Upper lobe of left lung (tissue), 6 donors: ENCODE measurements around the gene CCDC88B. TPM values are rescaled to one million over a fixed set of nuclear protein-coding genes. Genes with fewer than 3 reads are reported as not detected.

ENCODE experiments used
- ATAC-seq, 2 donors: fragments of 200-7000 bp; cut with Tn5 transposase; one replicate each; pipeline ENCODE4 v1.9.1; 2022; ENCODE audit warnings: mild to moderate bottlenecking in 2 of 2, moderate library complexity in 2 of 2; ENCODE audit not compliant: low FRiP score in 2 of 2
- DNase-seq, 2 donors: peaks; one replicate each; pipeline ENCODE4 v3.0.0-alpha.2; 2019 to 2020
- H3K27ac ChIP-seq, 4 donors: fragments of 200-600 bp; sonication (generic); one replicate each; pipeline ENCODE4 v1.5.1; 2016 to 2019
- H3K27me3 ChIP-seq, 4 donors: fragments of 200-600 bp; sonication (generic); one replicate each; pipeline ENCODE4 v1.5.1; 2017 to 2019
- H3K36me3 ChIP-seq, 4 donors: fragments of 200-600 bp; sonication (generic); one replicate each; pipeline ENCODE4 v1.5.1; 2016 to 2019
- H3K4me1 ChIP-seq, 4 donors: fragments of 200-600 bp; sonication (generic); one replicate each; pipeline ENCODE4 v1.5.1; 2018 to 2019
- H3K4me3 ChIP-seq, 4 donors: fragments of 200-600 bp; sonication (generic); one replicate each; pipeline ENCODE4 v1.5.1; 2017 to 2019; ENCODE audit warnings: mild to moderate bottlenecking in 2 of 4, moderate library complexity in 1 of 4
- H3K9me3 ChIP-seq, 4 donors: fragments of 200-600 bp; sonication (generic); one replicate each; pipeline ENCODE4 v1.5.1; 2018 to 2019
- EP300 ChIP-seq, 4 donors: sonication (generic); formaldehyde crosslinking; IDR thresholded peaks; one replicate each; pipeline ENCODE4 v1.5.1; 2017; ENCODE audit warnings: antibody characterized with exemption in 4 of 4, control low read depth in 2 of 4
- POLR2A ChIP-seq, 4 donors: fragments of 450-650 bp; IDR thresholded peaks; one replicate each; pipeline ENCODE4 v1.5.1; 2016 to 2017; ENCODE audit warnings: antibody characterized with exemption in 4 of 4, mild to moderate bottlenecking in 2 of 4
- POLR2AphosphoS5 ChIP-seq, 2 donors: sonication (generic); formaldehyde crosslinking; IDR thresholded peaks; one replicate each; pipeline ENCODE4 v1.5.1; 2017; ENCODE audit warnings: antibody characterized with exemption in 2 of 2
- WGBS, 2 donors: methylation state at CpG; one replicate each; pipeline ENCODE4 v1.1.5; 2017 to 2018; 5-methylcytosine and 5-hydroxymethylcytosine counted together
- total RNA-seq, 6 donors: library from RNA; depleted of rRNA in 4 of 6; stranded (reverse); fragments of >200 nt in 4 of 6; gene quantifications; one replicate each; pipeline versions ENCODE4 v1.1.0 to v1.2.1, GENCODE V29; 2016 to 2021
- TF ChIP-seq, protein P1 (sequence below), 6 experiments: fragments of 450-650 bp in 4 of 6; fragments of 200-600 bp in 2 of 6; sonication (generic) in 2 of 6; IDR thresholded peaks; one replicate each; pipeline ENCODE4 v1.5.1; 2016 to 2019; ENCODE audit warnings: antibody characterized with exemption in 6 of 6
- donor health status: DM: no; HTN: no; CAD: no; lungs with moderate emphysema.
- donor health status: DM: no; HTN: yes; CAD: no; lungs with severe emphysema.

Gene CCDC88B
- total RNA-seq, 6 donors from 2014 or later, result 12.6 to 138 (median 37.2) TPM

GRCh38 chr11:64337538-64338249 lies 2.3 kb upstream of the CCDC88B start:
- Histone ChIP-seq H3K27ac (peak overlapping the region in 2 of 4 donors; percentile 16 to 21), H3K36me3 (no peaks in the 10 kb centered on the region), H3K4me1 (peaks cover 14 to 32% (median 28%) of the 10 kb centered on the region in 4 donors), H3K27me3 (no peaks in the 10 kb centered on the region), H3K9me3 (no peaks in the 10 kb centered on the region), H3K4me3 (no peak overlapping the region)
- WGBS, 2 donors, result 63 to 71% methylated on average over 8 of the region's 8 CpGs
- TF ChIP-seq, protein P1, sequence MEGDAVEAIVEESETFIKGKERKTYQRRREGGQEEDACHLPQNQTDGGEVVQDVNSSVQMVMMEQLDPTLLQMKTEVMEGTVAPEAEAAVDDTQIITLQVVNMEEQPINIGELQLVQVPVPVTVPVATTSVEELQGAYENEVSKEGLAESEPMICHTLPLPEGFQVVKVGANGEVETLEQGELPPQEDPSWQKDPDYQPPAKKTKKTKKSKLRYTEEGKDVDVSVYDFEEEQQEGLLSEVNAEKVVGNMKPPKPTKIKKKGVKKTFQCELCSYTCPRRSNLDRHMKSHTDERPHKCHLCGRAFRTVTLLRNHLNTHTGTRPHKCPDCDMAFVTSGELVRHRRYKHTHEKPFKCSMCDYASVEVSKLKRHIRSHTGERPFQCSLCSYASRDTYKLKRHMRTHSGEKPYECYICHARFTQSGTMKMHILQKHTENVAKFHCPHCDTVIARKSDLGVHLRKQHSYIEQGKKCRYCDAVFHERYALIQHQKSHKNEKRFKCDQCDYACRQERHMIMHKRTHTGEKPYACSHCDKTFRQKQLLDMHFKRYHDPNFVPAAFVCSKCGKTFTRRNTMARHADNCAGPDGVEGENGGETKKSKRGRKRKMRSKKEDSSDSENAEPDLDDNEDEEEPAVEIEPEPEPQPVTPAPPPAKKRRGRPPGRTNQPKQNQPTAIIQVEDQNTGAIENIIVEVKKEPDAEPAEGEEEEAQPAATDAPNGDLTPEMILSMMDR (IDR thresholded peaks at IDR 0.05), result no peak
- TF ChIP-seq POLR2AphosphoS5 (IDR thresholded peaks at IDR 0.05) (no peak), EP300 (IDR thresholded peaks at IDR 0.05) (no peak), POLR2A (IDR thresholded peaks at IDR 0.05) (no peak)
- no peak for DNase-seq
- ATAC-seq, result no peak

DNA sequence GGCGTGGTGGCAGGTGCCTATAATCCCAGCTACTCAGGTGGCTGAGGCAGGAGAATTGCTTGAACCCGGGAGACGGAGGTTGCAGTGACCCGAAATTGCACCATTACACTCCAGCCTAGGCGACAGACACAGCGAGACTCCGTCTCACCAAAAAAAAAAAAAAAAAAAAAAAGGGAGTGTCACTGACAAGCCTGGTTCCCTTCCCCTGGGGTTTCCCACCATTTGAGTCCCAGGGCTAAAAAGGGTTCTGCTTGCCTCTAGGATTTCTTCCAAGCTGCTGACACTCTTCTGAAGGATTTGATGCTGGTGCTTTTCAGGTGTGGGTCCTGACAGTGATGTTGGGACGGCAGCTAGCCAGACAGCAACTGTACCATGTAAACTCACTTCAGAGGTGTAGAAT lies 1.3 kb upstream of the CCDC88B start:
- no peaks in the 10 kb centered on the region for H3K9me3 ChIP-seq
- no peak overlapping the region for H3K4me3 ChIP-seq
- H3K4me1 ChIP-seq, result peaks cover 17 to 39% (median 34%) of the 10 kb centered on the region in 4 donors
- peak overlapping the region in 3 of 4 donors; percentile 16 to 82 (median 21) for H3K27ac ChIP-seq
- no peak for DNase-seq
- no peaks in the 10 kb centered on the region for H3K36me3 ChIP-seq
- ATAC-seq, result no peak
- TF ChIP-seq POLR2AphosphoS5 (IDR thresholded peaks at IDR 0.05), result no peak
- no peaks in the 10 kb centered on the region for H3K27me3 ChIP-seq
- 77 to 80% methylated on average over 7 to 8 of the region's 8 CpGs for WGBS, 2 donors

GRCh38 chr11:64339286-64339685 lies 718 bp upstream of the CCDC88B start:
- H3K4me3 ChIP-seq, result peak overlapping the region in 1 of 4 donors; percentile 49
- H3K4me1 ChIP-seq, result peaks cover 17 to 39% (median 34%) of the 10 kb centered on the region in 4 donors
- 58 to 72% methylated on average over 4 of the region's 4 CpGs for WGBS, 2 donors
- no peak for DNase-seq
- H3K27ac ChIP-seq, result peak overlapping the region in 3 of 4 donors; percentile 48 to 83 (median 82)
- H3K9me3 ChIP-seq, result no peaks in the 10 kb centered on the region
- ATAC-seq, result no peak
- no peaks in the 10 kb centered on the region for H3K27me3 ChIP-seq
- no peaks in the 10 kb centered on the region for H3K36me3 ChIP-seq
- TF ChIP-seq POLR2AphosphoS5 (IDR thresholded peaks at IDR 0.05) (no peak), EP300 (IDR thresholded peaks at IDR 0.05) (no peak), POLR2A (IDR thresholded peaks at IDR 0.05) (no peak)
- TF ChIP-seq, protein P1 (IDR thresholded peaks at IDR 0.05), result no peak

GRCh38 chr11:64340671-64341335 lies 799 bp downstream of the CCDC88B start:
- H3K27ac ChIP-seq, result peak overlapping the region; percentile 48 to 83 (median 74)
- H3K9me3 ChIP-seq, result no peaks in the 10 kb centered on the region
- 35 to 36% methylated on average over 25 to 28 of the region's 33 CpGs for WGBS, 2 donors
- H3K4me1 ChIP-seq, result peaks cover 12 to 34% (median 27%) of the 10 kb centered on the region in 4 donors
- peak; percentile 72 to 94 for DNase-seq
- peak in 1 of 2 donors; percentile 36 for ATAC-seq
- no peaks in the 10 kb centered on the region for H3K36me3 ChIP-seq
- peak overlapping the region in 3 of 4 donors; percentile 34 to 49 (median 46) for H3K4me3 ChIP-seq
- no peaks in the 10 kb centered on the region for H3K27me3 ChIP-seq
- TF ChIP-seq, protein P1 (IDR thresholded peaks at IDR 0.05), result no peak
- TF ChIP-seq POLR2AphosphoS5 (IDR thresholded peaks at IDR 0.05), result no peak
- no peak for TF ChIP-seq EP300 (IDR thresholded peaks at IDR 0.05)
- no peak for TF ChIP-seq POLR2A (IDR thresholded peaks at IDR 0.05)

- H3K4me1 ChIP-seq, result peaks cover 12 to 34% (median 27%) of the 10 kb centered on the region in 4 donors
- DNase-seq (peak in 1 of 2 donors; percentile 83), ATAC-seq (no peak)
- H3K36me3 ChIP-seq, result no peaks in the 10 kb centered on the region
- peak overlapping the region in 2 of 4 donors; percentile 82 to 83 for H3K27ac ChIP-seq
- peak overlapping the region in 2 of 4 donors; percentile 34 to 49 for H3K4me3 ChIP-seq
- H3K9me3 ChIP-seq, result no peaks in the 10 kb centered on the region
- TF ChIP-seq POLR2A (IDR thresholded peaks at IDR 0.05) (no peak), POLR2AphosphoS5 (IDR thresholded peaks at IDR 0.05) (no peak), EP300 (IDR thresholded peaks at IDR 0.05) (no peak)
- TF ChIP-seq, protein P1 (IDR thresholded peaks at IDR 0.05), result no peak
- H3K27me3 ChIP-seq, result no peaks in the 10 kb centered on the region
- WGBS, 2 donors, result 70 to 74% methylated on average over 10 to 21 of the region's 21 CpGs
Measured at GRCh38 chr11:64341429-64341828, 1.4 kb downstream of the CCDC88B start.
